ENCODE measurements around the gene ITM2C.

Gene ITM2C, protein sequence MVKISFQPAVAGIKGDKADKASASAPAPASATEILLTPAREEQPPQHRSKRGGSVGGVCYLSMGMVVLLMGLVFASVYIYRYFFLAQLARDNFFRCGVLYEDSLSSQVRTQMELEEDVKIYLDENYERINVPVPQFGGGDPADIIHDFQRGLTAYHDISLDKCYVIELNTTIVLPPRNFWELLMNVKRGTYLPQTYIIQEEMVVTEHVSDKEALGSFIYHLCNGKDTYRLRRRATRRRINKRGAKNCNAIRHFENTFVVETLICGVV

DNA sequence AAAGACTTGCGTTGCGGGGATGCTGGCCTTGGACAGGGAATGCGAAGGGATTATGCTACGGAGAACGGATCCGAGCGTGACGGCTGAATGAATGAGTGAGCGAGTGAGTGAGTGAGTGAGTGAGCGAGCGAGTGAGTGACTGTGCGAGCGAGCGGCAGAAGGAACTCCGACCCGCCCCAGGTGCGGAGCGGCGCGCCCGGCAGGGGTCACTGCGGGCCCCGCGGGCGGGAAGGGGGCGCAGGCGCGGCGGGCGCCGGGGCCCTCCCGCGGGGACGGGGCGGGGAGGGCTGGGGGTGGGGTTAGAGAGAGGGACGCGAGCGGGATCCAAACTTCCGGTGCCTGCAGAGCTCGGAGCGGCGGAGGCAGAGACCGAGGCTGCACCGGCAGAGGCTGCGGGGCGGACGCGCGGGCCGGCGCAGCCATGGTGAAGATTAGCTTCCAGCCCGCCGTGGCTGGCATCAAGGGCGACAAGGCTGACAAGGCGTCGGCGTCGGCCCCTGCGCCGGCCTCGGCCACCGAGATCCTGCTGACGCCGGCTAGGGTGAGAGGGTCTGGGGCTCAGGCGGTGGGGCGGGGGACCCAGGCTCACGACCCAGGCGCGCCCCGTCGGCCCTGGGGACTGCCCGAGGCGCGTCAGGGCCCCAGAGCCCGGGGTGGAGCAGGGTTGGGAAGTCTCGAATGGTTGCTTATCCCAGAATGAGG, at the start of gene ITM2C:
Gene ITM2C, plus strand, starts transcription at position 338 of the 702 bp plus-strand sequence. Its CDS starts 84 bp downstream, at position 422.
- Histone ChIP-seq H3K9me3 (no peaks in the 10 kb centered on the region), H3K4me3 (peak within 1 kb of the TSS; percentile 57 to 65), H3K27me3 (peaks cover 0 to 10% of the 10 kb centered on the region in 2 donors), H3K36me3 (no peaks in the 10 kb centered on the region), H3K27ac (peak within 1 kb of the TSS; percentile 24 to 41), H3K4me1 (peaks cover 0 to 39% (median 26%) of the 10 kb centered on the region in 4 donors)
- TF ChIP-seq, protein P1, sequence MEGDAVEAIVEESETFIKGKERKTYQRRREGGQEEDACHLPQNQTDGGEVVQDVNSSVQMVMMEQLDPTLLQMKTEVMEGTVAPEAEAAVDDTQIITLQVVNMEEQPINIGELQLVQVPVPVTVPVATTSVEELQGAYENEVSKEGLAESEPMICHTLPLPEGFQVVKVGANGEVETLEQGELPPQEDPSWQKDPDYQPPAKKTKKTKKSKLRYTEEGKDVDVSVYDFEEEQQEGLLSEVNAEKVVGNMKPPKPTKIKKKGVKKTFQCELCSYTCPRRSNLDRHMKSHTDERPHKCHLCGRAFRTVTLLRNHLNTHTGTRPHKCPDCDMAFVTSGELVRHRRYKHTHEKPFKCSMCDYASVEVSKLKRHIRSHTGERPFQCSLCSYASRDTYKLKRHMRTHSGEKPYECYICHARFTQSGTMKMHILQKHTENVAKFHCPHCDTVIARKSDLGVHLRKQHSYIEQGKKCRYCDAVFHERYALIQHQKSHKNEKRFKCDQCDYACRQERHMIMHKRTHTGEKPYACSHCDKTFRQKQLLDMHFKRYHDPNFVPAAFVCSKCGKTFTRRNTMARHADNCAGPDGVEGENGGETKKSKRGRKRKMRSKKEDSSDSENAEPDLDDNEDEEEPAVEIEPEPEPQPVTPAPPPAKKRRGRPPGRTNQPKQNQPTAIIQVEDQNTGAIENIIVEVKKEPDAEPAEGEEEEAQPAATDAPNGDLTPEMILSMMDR (IDR thresholded peaks at IDR 0.05) = no peak
- intact Hi-C loops (cut with DNase I; ENCODE audit: low total_unique reads) = no loop called here
- peak in 1 of 2 donors; percentile 37 for DNase-seq

DNA sequence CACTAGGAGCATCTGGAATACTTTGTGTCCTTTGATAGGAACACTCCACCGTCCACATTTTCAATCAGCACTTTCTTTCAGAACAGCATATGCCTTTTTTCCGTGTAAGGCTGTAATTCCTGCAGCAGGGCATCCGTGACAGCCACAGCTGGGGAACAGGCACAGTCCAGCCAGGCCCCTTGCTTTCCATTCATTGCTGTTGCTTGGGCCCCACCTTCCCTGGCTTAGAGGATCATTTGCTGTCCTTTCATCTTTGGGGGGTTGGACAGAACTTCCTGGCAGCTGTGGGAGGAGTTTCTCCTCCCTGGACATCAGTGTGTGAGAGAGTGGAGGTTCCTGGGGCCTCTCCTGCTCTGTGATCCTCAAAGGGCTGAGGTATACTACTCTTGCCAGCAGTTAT, 49.7 kb upstream of the ITM2C start:
- no peak for DNase-seq
- Histone ChIP-seq H3K36me3 (peaks cover 29 to 77% (median 57%) of the 10 kb centered on the region in 3 donors), H3K4me1 (no peaks in the 10 kb centered on the region), H3K9me3 (no peaks in the 10 kb centered on the region), H3K27me3 (no peaks in the 10 kb centered on the region), H3K4me3 (no peak overlapping the region), H3K27ac (no peak overlapping the region)
- TF ChIP-seq, protein P1 (IDR thresholded peaks at IDR 0.05) = no peak
- intact Hi-C loops (cut with DNase I; ENCODE audit: low total_unique reads) = no loop called here

DNA sequence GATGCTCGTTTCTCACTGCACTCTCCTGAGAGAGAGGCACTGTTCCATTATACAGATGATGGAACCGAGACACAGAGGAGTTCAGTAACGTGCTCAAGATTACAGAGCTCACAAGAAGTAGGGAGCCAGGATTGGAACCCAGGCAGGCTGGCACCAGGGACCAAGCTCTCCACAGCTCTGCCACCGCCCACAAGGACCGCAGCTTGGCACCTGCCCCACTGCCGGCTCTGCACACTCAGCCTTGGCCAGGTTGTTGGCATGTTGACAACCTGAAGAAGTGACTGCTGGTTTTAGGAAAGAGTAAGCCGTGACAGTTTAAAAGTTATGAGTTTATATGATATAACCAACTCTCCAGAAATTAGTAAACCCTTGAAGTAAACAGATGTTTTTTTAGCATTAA, 48.0 kb upstream of the ITM2C start:
- H3K27me3 ChIP-seq = no peaks in the 10 kb centered on the region
- DNase-seq = peak in 1 of 2 donors; percentile 65
- TF ChIP-seq, protein P1 (IDR thresholded peaks at IDR 0.05) = no peak
- no peaks in the 10 kb centered on the region for H3K9me3 ChIP-seq
- peaks cover 15 to 67% (median 46%) of the 10 kb centered on the region in 3 donors for H3K36me3 ChIP-seq
- intact Hi-C loops (cut with DNase I; ENCODE audit: low total_unique reads) = no loop called here
- H3K27ac ChIP-seq = no peak overlapping the region
- no peak overlapping the region for H3K4me3 ChIP-seq
- H3K4me1 ChIP-seq = no peaks in the 10 kb centered on the region

DNA sequence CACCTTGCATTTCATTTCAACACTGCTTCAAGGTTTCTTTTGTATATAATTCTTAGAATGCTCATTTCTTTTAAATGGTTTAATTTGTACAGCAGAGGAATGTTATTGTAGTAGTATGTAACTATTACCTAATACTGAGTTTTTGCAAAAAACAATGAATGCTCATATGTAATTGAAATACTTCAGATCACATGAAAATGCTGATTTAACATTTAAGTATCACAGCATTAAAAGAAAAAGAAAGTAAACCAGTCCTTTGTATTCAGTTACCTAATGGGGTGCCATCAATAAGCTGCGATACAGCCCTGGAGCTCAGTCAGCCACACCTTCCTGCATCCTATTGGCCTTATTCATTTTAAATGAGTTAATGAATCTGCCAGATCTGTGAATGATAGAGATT, 45.3 kb upstream of the ITM2C start:
- Histone ChIP-seq H3K36me3 (peaks cover 9 to 55% (median 36%) of the 10 kb centered on the region in 3 donors), H3K27ac (no peak overlapping the region), H3K4me3 (no peak overlapping the region), H3K9me3 (no peaks in the 10 kb centered on the region), H3K4me1 (peaks cover 0 to 3% (median 0%) of the 10 kb centered on the region in 4 donors), H3K27me3 (no peaks in the 10 kb centered on the region)
- intact Hi-C loops (cut with DNase I; ENCODE audit: low total_unique reads) = no loop called here
- TF ChIP-seq, protein P1 (IDR thresholded peaks at IDR 0.05) = no peak
- DNase-seq = no peak

DNA sequence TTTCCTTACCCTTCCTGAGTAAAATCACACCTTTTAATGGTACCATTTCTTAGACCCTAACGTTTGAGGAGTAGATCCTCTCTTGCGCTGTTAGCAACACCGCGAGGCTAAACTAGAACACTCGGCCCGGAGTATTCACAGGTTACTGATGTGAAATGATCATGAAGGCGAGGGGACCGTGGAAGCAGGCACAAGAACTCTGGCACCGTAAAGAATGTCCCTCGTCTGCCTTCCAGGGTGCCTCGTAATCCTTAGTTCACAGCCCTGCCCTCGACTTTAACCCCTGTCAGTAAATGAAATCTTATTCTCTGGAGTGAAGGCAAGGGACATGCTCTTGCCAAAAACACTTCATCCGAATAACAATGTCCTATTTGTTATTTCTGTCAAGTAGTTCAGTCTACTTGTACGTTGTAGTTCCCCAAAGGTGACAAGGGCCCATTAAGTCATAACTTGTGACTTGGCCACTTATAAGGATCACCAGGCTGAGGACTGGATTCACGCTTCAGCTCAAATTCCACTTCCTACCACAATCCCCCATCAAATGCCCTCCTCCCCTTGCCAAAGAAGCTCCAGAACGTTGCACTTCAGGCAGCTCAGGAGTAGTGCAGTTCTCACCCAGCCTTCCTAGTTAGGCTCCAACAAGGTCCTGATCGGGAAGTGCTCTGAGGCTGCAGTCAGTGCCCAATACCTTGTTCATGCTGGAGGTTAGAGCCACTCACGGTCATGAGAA, 43.3 kb upstream of the ITM2C start:
- Histone ChIP-seq H3K27me3 (peaks cover 0 to 7% of the 10 kb centered on the region in 2 donors), H3K4me3 (no peak overlapping the region), H3K36me3 (peaks cover 9 to 39% (median 28%) of the 10 kb centered on the region in 3 donors), H3K4me1 (peaks cover 0 to 7% (median 0%) of the 10 kb centered on the region in 4 donors), H3K9me3 (no peaks in the 10 kb centered on the region), H3K27ac (no peak overlapping the region)
- DNase-seq = no peak
- TF ChIP-seq, protein P1 (IDR thresholded peaks at IDR 0.05) = no peak
- intact Hi-C loops (cut with DNase I; ENCODE audit: low total_unique reads) = no loop called here

All from tibial artery (tissue), 4 donors.